ENCODE results near the gene NINL.

- TF ChIP-seq CTCF (IDR thresholded peaks at IDR 0.05; ENCODE audit: insufficient read depth, low read length) (no peak), GABPA (IDR thresholded peaks at IDR 0.05; ENCODE audit: low read depth) (no peak), POLR2AphosphoS5 (IDR thresholded peaks at IDR 0.05; ENCODE audit: low read depth) (no peak)
Observed at GRCh38 chr20:25483431-25484132, 101.7 kb downstream of the NINL start.

Measured in HL-60 (cell line).